ENCODE results near the gene POLA1. TPM values are rescaled to one million over a fixed set of nuclear protein-coding genes. Genes with fewer than 3 reads are reported as not detected.
A peak's percentile ranks its signal among the peaks of the same experiment; 100 is the strongest.

The POLA1 gene
- total RNA-seq, 1 donor from 2014 or later, result 76.5 TPM

DNA sequence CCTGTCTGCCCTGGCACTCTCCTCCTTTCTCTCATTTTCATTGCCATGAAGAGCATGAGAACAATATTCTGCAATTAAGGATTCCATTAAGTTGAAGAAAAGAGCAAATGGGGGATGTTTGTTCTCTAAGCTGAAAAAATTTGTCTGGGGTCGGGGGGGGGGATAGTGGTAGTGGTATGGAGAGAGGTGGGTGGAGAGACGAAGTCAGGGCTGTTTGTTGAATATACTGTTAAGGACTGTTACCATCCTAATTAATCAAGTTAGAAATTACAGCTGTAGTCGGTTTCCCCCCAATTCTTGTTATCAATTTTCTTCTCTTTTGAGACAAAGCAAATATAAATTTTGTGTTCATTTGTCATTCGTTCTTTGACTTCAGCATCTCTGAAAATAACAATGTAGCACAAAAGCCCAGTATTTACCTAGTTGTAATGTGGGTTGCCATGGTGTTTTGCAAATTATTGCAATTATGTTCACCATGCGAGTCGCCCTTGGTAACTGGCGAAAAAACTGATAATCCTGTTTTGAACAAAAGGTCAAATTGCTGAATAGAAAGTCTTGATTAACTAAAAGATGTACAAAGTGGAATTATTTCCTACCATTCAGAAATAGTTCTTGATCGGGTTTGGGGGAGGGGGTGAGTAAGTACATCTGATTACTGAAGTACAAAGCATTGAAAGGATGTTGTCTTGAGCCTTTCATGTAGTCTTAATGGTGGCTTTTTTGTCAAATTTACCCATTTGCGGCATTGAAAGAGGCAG lies 183.0 kb downstream of the POLA1 start:
- no peak for DNase-seq (ENCODE audit: low read depth, low spot score)
- Mint-ChIP-seq H3K27ac (ENCODE audit: unreplicated experiment) (peak overlapping the region; percentile 92), H3K27me3 (ENCODE audit: low read depth) (no peaks in the 10 kb centered on the region), H3K4me3 (peak overlapping the region; percentile 70), H3K36me3 (ENCODE audit: low read depth) (peaks cover 3% of the 10 kb centered on the region), H3K9me3 (no peaks in the 10 kb centered on the region), H3K4me1 (peaks cover 58% of the 10 kb centered on the region)
- TF ChIP-seq, protein P1, sequence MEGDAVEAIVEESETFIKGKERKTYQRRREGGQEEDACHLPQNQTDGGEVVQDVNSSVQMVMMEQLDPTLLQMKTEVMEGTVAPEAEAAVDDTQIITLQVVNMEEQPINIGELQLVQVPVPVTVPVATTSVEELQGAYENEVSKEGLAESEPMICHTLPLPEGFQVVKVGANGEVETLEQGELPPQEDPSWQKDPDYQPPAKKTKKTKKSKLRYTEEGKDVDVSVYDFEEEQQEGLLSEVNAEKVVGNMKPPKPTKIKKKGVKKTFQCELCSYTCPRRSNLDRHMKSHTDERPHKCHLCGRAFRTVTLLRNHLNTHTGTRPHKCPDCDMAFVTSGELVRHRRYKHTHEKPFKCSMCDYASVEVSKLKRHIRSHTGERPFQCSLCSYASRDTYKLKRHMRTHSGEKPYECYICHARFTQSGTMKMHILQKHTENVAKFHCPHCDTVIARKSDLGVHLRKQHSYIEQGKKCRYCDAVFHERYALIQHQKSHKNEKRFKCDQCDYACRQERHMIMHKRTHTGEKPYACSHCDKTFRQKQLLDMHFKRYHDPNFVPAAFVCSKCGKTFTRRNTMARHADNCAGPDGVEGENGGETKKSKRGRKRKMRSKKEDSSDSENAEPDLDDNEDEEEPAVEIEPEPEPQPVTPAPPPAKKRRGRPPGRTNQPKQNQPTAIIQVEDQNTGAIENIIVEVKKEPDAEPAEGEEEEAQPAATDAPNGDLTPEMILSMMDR (conservative IDR thresholded peaks at IDR 0.05), result no peak

DNA sequence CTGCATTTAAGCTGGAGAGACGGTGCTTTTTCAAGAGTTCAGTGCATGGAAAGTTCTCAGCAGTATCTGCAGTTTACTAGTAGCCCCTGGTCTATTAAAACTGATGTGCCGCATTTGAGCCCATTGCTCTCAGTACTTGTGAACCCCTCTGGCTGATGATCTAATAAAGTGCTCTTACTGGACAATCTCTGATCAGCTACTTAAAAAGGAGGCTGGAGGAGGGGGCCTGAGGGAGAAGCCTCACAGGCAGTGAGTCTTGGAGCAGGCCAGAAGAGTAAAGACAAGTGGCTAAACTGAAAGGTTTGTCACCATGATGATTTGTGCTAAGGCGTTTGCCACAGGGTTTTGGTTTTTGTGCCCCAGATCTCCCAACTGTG lies 183.6 kb downstream of the POLA1 start:
- peak; percentile 9 for DNase-seq (ENCODE audit: low read depth, low spot score)
- Mint-ChIP-seq H3K27me3 (ENCODE audit: low read depth) (no peaks in the 10 kb centered on the region), H3K36me3 (ENCODE audit: low read depth) (peaks cover 6% of the 10 kb centered on the region), H3K4me1 (peaks cover 58% of the 10 kb centered on the region), H3K9me3 (no peaks in the 10 kb centered on the region), H3K27ac (ENCODE audit: unreplicated experiment) (peak overlapping the region; percentile 92), H3K4me3 (peak overlapping the region; percentile 70)
- TF ChIP-seq, protein P1 (conservative IDR thresholded peaks at IDR 0.05), result no peak

DNA sequence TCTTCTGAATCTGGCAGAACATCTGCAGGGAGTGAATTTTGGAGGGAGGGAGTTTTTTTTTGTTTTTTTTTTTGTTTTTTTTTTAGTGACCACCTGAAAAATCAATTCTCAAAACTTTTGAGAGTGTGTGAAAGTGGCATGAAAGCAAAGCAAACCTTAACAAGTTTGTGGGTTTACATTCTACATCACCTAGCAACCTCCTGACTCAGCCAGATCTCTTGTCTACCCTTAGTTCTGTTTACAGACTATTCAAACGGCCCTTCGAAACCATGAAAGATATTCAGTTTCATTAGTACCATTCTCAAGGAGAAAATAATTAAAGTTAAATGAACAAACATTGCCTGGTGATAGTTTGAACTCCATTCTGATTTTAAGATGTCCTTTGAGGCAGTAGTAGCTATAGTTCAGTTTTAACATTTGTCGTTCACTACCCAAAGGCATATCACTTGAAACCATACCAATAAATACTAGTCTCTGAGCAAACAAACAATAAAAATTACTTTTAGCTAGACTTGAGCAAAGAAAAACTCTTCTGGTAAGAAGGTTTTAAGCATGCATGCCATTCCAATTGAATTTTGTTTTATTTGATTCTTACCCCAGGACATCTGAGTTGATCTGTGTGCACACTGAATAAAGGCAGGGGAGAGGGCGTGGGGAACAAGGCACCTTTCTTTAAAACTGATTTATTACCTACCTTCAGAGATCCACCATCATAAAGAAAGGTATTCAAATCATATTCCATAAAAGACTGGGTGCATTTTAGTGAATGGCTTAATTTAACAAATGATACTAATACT lies 184.3 kb downstream of the POLA1 start:
- TF ChIP-seq, protein P1 (conservative IDR thresholded peaks at IDR 0.05), result no peak
- Mint-ChIP-seq H3K9me3 (no peaks in the 10 kb centered on the region), H3K4me3 (peak overlapping the region; percentile 70), H3K4me1 (peaks cover 58% of the 10 kb centered on the region), H3K27me3 (ENCODE audit: low read depth) (no peaks in the 10 kb centered on the region), H3K36me3 (ENCODE audit: low read depth) (peaks cover 6% of the 10 kb centered on the region), H3K27ac (ENCODE audit: unreplicated experiment) (peak overlapping the region; percentile 92)
- no peak for DNase-seq (ENCODE audit: low read depth, low spot score)

DNA sequence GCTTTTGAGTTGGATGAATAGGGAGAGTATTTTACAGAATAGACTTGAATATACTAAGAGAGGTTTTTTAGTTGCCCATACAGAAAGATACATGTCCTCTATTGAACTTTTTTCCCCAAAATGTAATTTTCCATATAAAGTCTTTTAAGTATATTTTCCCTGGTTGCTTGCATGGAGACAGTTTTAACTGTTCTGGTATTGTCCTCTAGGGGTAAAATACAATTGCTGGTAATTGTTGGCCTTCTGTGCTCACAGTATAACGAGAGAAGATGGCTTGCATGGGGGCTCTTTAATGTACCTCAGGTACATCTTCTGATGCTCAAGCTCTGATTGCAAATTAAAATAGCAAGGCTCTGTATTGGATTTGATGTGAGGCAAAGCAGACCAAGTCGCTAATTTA lies 186.0 kb downstream of the POLA1 start:
- H3K27me3 Mint-ChIP-seq (ENCODE audit: low read depth), result no peaks in the 10 kb centered on the region

DNA sequence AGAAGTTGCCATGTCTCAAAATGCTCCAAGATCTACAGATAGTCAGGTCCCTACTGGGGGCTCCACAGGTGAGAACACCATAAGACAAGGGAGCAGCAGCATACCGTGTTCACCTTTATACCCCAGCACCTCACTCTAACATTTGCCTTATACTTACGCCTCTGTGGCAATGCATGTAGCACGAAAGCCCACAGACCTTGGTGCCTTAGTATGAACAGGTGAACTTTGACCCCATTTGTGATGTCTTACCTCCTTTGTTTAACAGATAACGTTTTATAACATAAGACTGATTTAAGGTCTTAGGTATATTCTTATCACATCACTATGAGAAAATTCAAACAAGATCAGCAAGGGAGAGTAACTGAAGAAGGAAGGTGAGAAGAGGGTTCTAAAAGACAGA lies 193.2 kb downstream of the POLA1 start:
- H3K27me3 Mint-ChIP-seq (ENCODE audit: low read depth), result no peaks in the 10 kb centered on the region
- no peak for DNase-seq (ENCODE audit: low read depth, low spot score)
- H3K4me3 Mint-ChIP-seq, result no peak overlapping the region
- H3K36me3 Mint-ChIP-seq (ENCODE audit: low read depth), result peaks cover 18% of the 10 kb centered on the region
- TF ChIP-seq, protein P1 (conservative IDR thresholded peaks at IDR 0.05), result no peak
- H3K4me1 Mint-ChIP-seq, result no peaks in the 10 kb centered on the region
- no peak overlapping the region for H3K27ac Mint-ChIP-seq (ENCODE audit: unreplicated experiment)
- no peaks in the 10 kb centered on the region for H3K9me3 Mint-ChIP-seq

More for the DNA sequence above, 186.0 kb downstream of the POLA1 start:
- Mint-ChIP-seq H3K9me3 (no peaks in the 10 kb centered on the region), H3K27ac (ENCODE audit: unreplicated experiment) (peak overlapping the region; percentile 70), H3K4me3 (no peak overlapping the region), H3K4me1 (peaks cover 58% of the 10 kb centered on the region), H3K36me3 (ENCODE audit: low read depth) (peaks cover 6% of the 10 kb centered on the region)
- TF ChIP-seq, protein P1 (conservative IDR thresholded peaks at IDR 0.05), result no peak
- no peak for DNase-seq (ENCODE audit: low read depth, low spot score)
